GM18909 (cell line): ENCODE measurements around the gene SPDYE4.
"Not testable (repeated sequence)": the region's sequence is repeated elsewhere in the genome, so short reads cannot be mapped to it uniquely, and the experiment has no call there.

Experiments
- ATAC-seq: cut with Tn5 transposase; IDR thresholded peaks from one replicate; pipeline ENCODE4 v1.9.1; 2021; ENCODE audit warnings: mild to moderate bottlenecking; ENCODE audit not compliant: unreplicated experiment, poor library complexity

Gene SPDYE4

DNA sequence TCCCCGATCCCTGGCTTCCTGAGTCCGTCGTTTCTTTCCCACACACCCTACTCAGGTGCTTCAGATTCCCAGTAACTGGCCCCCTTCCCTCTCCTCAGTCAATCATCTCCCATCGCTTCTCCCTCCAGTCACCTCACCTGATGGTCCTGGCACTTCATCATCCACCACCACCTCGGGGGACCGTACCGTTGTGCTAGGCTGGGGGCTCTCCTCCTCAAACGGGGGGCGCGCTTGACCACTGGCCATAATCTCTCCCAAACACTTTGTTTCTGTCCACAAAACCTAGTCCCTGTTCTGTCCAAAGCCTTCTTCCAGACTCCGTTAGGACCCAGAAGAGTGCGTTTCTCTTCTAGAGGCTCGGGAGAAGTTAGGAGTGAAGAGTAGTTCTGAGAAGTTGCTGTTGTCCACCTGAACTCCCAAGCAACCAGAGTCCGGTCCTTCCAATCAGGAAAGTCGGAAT is at the start of gene SPDYE4:
Gene SPDYE4 (minus strand): TSS at position 410 of the 460 bp plus-strand sequence. CDS start 164 bp downstream, at position 246.
- ATAC-seq = no peak

- ATAC-seq = peak; percentile 93
Measured at GRCh38 chr17:8806926-8807550, 48.7 kb upstream of the SPDYE4 start.

DNA sequence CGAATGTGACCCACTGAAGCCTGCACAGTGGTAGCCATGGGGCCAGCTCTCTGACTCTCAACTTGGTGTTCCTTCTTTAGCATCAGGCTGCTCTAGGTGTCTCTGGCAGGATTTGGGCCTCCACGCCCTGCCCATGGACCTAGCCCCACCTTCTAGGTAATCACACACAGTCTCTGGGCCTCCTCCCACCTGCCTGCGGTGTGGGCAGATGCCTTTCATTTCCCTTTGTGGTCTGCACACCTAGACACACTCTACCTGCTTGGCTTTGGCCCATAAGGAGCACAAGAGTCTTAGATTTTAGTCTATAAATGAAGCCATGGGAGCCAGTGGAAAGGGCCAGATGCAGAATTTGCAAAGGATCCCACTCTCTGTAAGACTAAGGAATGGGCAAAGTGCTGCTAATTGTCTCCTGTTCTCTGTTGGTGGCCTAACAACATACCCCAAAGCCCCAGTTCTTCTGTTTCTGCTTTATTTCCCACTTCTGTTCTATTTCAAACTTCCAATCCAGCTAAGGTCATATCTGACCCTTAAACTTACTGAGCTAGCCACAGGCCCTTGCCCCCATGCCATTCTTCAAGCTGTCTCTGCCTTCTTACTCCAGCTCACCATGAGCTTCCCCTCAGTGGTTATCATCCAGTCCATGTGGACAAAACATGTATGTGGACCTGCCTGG is 48.0 kb upstream of the SPDYE4 start:
- ATAC-seq = no peak

DNA sequence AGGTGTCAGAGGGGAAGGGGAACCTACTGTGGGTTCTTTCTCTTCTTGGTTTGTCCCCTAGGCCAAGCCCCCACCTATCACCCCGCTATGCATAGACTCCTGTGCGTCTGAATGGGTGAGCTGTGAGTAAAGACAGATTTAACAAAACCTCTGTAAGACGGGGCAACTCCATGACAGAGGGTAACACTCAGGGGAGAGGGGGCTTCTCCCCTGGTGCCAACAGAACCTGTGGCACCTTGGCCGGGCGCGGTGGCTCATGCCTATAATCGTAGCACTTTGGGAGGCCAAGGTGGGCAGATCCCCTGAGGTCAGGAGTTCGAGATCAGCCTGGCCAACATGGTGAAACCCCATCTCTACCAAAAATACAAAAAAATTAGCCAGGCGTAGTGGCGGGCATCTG is 47.0 kb upstream of the SPDYE4 start:
- not testable (repeated sequence) for ATAC-seq

DNA sequence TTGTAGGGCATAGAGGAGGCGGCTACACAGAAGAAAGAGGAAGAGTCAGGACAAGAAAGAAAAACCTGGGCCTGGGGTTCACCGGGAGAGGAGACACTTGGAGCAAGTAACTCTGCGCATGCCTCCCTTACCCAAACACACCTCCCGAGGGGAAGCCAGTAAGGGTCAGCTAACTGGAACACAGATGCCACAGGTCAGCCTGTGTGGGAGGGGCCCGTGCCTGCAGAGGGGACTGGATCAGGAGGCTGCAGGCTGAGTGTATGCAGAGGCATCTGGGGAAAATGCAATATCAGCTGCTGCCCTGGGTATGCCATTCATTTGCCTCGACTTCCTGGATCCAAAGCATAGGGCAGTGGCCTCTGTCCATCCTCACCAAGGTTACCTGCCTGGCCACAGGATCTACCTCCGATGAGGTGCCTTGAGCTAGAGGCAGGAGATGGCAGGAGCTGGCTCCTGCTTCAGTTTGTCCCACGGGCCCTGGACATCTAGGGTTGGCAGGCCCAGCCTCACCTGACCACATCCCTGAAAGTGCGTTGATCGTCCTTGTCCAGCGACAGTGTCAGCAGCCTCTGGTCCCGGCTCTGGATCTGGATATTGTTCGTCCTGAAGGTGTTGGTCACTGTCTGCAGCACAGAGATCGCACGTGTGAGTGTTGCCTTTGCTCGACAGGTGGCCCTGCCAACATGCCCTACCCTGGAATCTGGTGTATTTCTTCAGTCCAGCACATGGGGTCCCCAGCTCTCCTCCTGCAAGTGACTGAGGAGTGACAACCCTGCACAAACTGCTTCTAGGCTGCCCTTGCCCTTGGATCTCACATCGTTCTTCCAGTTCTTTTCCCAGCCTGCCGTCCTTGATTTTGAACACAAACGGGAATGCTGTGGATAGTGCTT is 45.4 kb upstream of the SPDYE4 start:
- ATAC-seq = no peak

GRCh38 chr17:8801135-8801840 is 42.9 kb upstream of the SPDYE4 start:
- ATAC-seq = no peak

GRCh38 chr17:8800656-8801055 is 42.3 kb upstream of the SPDYE4 start:
- no peak for ATAC-seq

GRCh38 chr17:8799570-8800212 is 41.3 kb upstream of the SPDYE4 start:
- ATAC-seq = no peak

- no peak for ATAC-seq
Measured at GRCh38 chr17:8798846-8799569, 40.7 kb upstream of the SPDYE4 start, which contains the start of gene MFSD6L. MFSD6L (minus strand) TSS chr17:8799365; CDS start chr17:8799120, 245 bp downstream.

DNA sequence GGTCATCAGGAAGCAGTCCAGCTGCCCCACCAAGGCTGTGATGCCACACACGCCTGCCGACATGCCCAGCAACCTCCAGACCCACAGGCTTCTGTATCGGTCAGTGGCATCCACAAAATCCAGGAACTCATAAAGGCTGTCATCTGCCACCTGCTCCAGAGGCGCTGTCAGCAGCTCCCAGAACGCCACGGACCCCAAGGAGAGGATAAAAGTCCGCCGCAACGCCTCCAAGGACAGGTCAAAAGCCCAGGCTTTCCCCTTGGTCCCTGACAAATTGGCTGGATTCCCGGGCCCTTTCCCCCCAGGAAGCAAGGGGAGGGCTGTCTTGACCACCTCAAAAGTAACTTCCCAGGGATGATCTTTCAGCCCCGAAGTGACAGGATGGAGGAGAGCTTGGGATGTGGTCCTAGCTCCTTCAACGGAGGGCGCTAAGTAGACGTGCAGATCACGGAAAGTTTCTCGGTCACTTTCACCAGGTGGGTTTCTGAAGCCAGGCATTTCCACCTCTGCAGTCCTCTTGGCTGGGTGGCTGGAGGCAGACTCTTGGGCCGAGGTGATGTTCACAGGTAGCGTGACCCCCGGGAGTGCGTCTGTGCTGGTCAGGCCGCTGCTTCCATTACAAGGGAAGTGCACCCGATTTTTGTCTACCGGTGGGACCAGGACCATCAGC is 40.0 kb upstream of the SPDYE4 start:
- ATAC-seq = no peak

GRCh38 chr17:8797621-8798175 is 39.4 kb upstream of the SPDYE4 start:
- ATAC-seq = no peak

DNA sequence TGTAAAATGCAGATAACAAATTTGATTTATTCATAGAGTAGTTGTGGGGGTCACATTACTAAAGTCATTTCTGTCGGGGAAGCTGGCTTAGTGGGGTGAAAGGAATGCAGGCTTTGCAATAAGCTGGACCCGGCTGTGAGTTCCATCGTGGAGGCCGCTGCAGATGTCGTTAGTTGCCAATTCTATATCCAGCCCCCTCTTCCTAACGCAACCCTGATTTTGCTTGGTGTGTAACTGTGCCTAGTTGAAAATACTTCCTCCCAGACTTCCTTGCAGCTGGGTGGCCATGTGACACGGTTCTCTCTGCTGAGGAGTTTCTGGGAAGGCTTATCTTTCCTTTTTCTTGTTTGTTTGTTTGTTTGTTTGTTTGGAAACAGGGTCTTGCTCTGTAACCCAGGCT is 36.3 kb upstream of the SPDYE4 start:
- no peak for ATAC-seq

- ATAC-seq = no peak
Measured at GRCh38 chr17:8793649-8794048, 35.3 kb upstream of the SPDYE4 start.

DNA sequence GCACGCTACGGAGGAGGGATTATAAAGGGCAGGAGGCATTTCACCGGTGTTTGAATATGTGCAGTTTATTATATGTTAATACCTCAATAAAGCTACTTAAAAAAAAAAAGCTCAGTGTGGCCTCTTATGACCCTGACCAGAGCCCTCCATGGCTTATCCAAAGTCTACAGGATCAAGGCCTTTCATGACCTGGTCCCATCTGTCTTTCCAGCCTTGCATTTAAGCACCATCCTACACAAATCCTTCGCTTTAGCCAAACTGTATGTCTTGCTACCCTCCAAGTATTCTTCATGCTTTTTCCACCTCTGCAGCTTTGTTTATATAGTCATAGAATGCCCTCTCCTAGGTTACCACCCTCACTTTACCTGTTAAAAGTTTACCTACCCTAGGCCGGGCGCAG is 34.3 kb upstream of the SPDYE4 start:
- ATAC-seq = no peak

DNA sequence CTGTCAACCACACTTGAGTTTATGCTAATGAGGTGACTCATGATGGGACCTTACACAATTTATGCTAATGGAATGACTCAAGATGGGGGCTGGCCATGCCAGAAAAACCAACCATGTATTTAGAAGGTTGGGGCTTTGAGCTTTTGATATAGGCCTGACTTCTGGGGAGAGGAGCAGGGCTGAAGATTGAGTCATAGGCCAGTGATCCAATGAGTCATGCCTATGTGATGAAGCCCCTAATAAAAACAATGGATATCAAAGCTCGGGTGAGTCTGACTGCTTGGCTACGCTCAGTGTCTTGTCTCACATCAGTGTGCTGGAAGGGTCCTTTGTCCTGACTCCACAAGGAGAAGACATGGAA is 33.5 kb upstream of the SPDYE4 start:
- ATAC-seq = no peak

DNA sequence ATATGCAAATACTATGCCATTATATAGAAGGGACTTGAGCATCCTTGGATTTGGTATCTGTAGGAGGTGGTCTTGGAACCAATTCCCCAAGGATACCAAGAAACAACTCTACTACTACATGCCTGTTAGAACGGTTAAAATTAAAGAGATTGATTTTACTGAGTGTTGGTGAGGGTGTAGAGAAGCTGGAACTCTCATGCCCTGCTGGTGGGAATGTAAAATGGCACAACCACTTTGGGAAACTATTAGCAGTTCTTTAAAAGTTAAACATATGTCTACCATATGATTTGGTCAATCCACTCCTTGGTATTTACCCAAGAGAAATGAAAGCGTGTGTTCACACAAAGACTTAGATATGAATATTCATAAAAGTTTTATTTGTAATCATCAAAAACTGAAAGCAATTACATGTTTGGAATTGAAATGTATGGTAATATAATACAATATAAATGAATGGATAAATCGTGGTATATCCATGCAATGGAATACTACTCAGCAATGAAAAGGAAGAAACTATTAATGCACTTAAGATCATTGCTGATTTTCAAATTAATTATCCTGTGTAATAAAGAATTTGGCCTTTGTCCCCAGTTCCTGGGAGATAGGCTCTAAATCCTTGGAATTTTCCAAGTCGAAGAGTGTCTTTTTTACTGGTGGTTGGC is 33.0 kb upstream of the SPDYE4 start:
- no peak for ATAC-seq

GRCh38 chr17:8789743-8790142 is 31.4 kb upstream of the SPDYE4 start:
- no peak for ATAC-seq

GRCh38 chr17:8788998-8789397 is 30.7 kb upstream of the SPDYE4 start:
- ATAC-seq = no peak
